Thymus (tissue), 11 donors: Measurements from ENCODE around the gene NT5DC3. TPM values are rescaled to one million over a fixed set of nuclear protein-coding genes. Genes with fewer than 3 reads are reported as not detected.

Experiments used
- DNase-seq, 9 donors: peaks; one replicate each; pipeline ENCODE4 v3.0.0-alpha.2; 2013; ENCODE audit warnings: low spot score in 9 of 9, low read depth in 6 of 9, missing footprints in 1 of 9
- H3K27ac ChIP-seq, 2 donors: one replicate each; pipeline ENCODE4 v1.5.1; 2013; ENCODE audit warnings: control low read depth in 1 of 2, low read depth in 1 of 2, low read length in 1 of 2, mild to moderate bottlenecking in 1 of 2, moderate library complexity in 1 of 2
- H3K27me3 ChIP-seq, 2 donors: one replicate each; pipeline ENCODE4 v1.5.1; 2013; ENCODE audit warnings: low read length in 1 of 2; ENCODE audit not compliant: control insufficient read depth in 2 of 2, insufficient read depth in 1 of 2
- H3K36me3 ChIP-seq, 2 donors: one replicate each; pipeline ENCODE4 v1.5.1; 2013; ENCODE audit warnings: low read length in 1 of 2, mild to moderate bottlenecking in 1 of 2, moderate library complexity in 1 of 2; ENCODE audit not compliant: control insufficient read depth in 2 of 2, insufficient read depth in 2 of 2
- H3K4me1 ChIP-seq, 2 donors: one replicate each; pipeline ENCODE4 v1.5.1; 2013; ENCODE audit warnings: low read length in 2 of 2; ENCODE audit not compliant: control insufficient read depth in 2 of 2, insufficient read depth in 2 of 2
- H3K4me3 ChIP-seq, 2 donors: one replicate each; pipeline ENCODE4 v1.5.1; 2013; ENCODE audit warnings: low read length in 2 of 2, control low read depth in 1 of 2, mild to moderate bottlenecking in 1 of 2
- H3K9me3 ChIP-seq, 2 donors: one replicate each; pipeline ENCODE4 v1.5.1; 2013; ENCODE audit warnings: low read length in 1 of 2, mild to moderate bottlenecking in 1 of 2; ENCODE audit not compliant: control insufficient read depth in 2 of 2, insufficient read depth in 1 of 2
- WGBS: extraction: QIAGEN DNeasy Blood & Tissue Kit; methylation state at CpG from one replicate; pipeline ENCODE4 v1.1.7; 2013; 5-methylcytosine and 5-hydroxymethylcytosine counted together
- polyA plus RNA-seq: library from polyadenylated mRNA; stranded (reverse); fragments of 200-250 nt; gene quantifications from one replicate; pipeline ENCODE4 v1.2.3, GENCODE V29; 2013
- total RNA-seq: library from RNA; stranded (reverse); fragments of 120-200 nt; gene quantifications from one replicate; pipeline ENCODE4 v1.2.4, GENCODE V29; 2013
- donor health status: healthy.

NT5DC3 gene
- total and polyA plus RNA-seq, 2 donors, result 1.6 to 2.1 TPM

- WGBS, result 97% methylated on average over 8 of the region's 8 CpGs
- H3K27ac ChIP-seq, result no peak overlapping the region
- no peaks in the 10 kb centered on the region for H3K4me1 ChIP-seq
- no peaks in the 10 kb centered on the region for H3K9me3 ChIP-seq
- DNase-seq, result no peak
- H3K27me3 ChIP-seq, result no peaks in the 10 kb centered on the region
- H3K36me3 ChIP-seq, result no peaks in the 10 kb centered on the region
- no peak overlapping the region for H3K4me3 ChIP-seq
These were observed 17.3 kb upstream of the NT5DC3 start for GRCh38 chr12:103858335-103858734.

- WGBS, result 98% methylated on average over 2 of the region's 2 CpGs
- Histone ChIP-seq H3K4me3 (no peak overlapping the region), H3K4me1 (no peaks in the 10 kb centered on the region), H3K27me3 (no peaks in the 10 kb centered on the region), H3K9me3 (no peaks in the 10 kb centered on the region), H3K27ac (no peak overlapping the region), H3K36me3 (no peaks in the 10 kb centered on the region)
- DNase-seq, result no peak
These were observed 16.1 kb upstream of the NT5DC3 start for GRCh38 chr12:103857164-103857563.

- DNase-seq, result no peak
- no peaks in the 10 kb centered on the region for H3K36me3 ChIP-seq
- no peak overlapping the region for H3K27ac ChIP-seq
- no peaks in the 10 kb centered on the region for H3K27me3 ChIP-seq
- H3K4me3 ChIP-seq, result no peak overlapping the region
- H3K9me3 ChIP-seq, result no peaks in the 10 kb centered on the region
- H3K4me1 ChIP-seq, result no peaks in the 10 kb centered on the region
- WGBS, result 98% methylated on average over 8 of the region's 8 CpGs
These were observed 15.0 kb upstream of the NT5DC3 start for GRCh38 chr12:103855896-103856657.

- DNase-seq, result no peak
- Histone ChIP-seq H3K27me3 (no peaks in the 10 kb centered on the region), H3K4me3 (no peak overlapping the region), H3K9me3 (no peaks in the 10 kb centered on the region), H3K27ac (no peak overlapping the region), H3K4me1 (no peaks in the 10 kb centered on the region), H3K36me3 (no peaks in the 10 kb centered on the region)
- 96% methylated on average over 8 of the region's 8 CpGs for WGBS
These were observed 14.1 kb upstream of the NT5DC3 start for GRCh38 chr12:103855036-103855712.

- WGBS, result 96% methylated on average over 6 of the region's 6 CpGs
- H3K36me3 ChIP-seq, result no peaks in the 10 kb centered on the region
- H3K27ac ChIP-seq, result no peak overlapping the region
- H3K4me3 ChIP-seq, result no peak overlapping the region
- H3K9me3 ChIP-seq, result no peaks in the 10 kb centered on the region
- no peaks in the 10 kb centered on the region for H3K27me3 ChIP-seq
- DNase-seq, result no peak
- H3K4me1 ChIP-seq, result no peaks in the 10 kb centered on the region
These were observed 13.4 kb upstream of the NT5DC3 start for GRCh38 chr12:103854372-103854973.

GRCh38 chr12:103852498-103852997 lies 11.5 kb upstream of the NT5DC3 start:
- no peak overlapping the region for H3K4me3 ChIP-seq
- no peak overlapping the region for H3K27ac ChIP-seq
- DNase-seq, result no peak
- H3K27me3 ChIP-seq, result no peaks in the 10 kb centered on the region
- H3K9me3 ChIP-seq, result no peaks in the 10 kb centered on the region
- 79% methylated on average over 3 of the region's 3 CpGs for WGBS
- H3K36me3 ChIP-seq, result no peaks in the 10 kb centered on the region
- no peaks in the 10 kb centered on the region for H3K4me1 ChIP-seq

GRCh38 chr12:103851127-103851526 lies 10.1 kb upstream of the NT5DC3 start:
- no peak for DNase-seq
- Histone ChIP-seq H3K9me3 (no peaks in the 10 kb centered on the region), H3K27ac (no peak overlapping the region), H3K27me3 (no peaks in the 10 kb centered on the region), H3K4me1 (no peaks in the 10 kb centered on the region), H3K4me3 (no peak overlapping the region), H3K36me3 (no peaks in the 10 kb centered on the region)
- WGBS, result 98% methylated on average over 1 of the region's 1 CpG

- Histone ChIP-seq H3K4me1 (no peaks in the 10 kb centered on the region), H3K27ac (no peak overlapping the region), H3K27me3 (no peaks in the 10 kb centered on the region), H3K36me3 (no peaks in the 10 kb centered on the region), H3K9me3 (no peaks in the 10 kb centered on the region), H3K4me3 (no peak overlapping the region)
- DNase-seq, result no peak
- WGBS, result 98% methylated on average over 1 of the region's 1 CpG
These were observed 9.4 kb upstream of the NT5DC3 start for GRCh38 chr12:103850429-103850828.

GRCh38 chr12:103848917-103849491 lies 8.0 kb upstream of the NT5DC3 start:
- H3K36me3 ChIP-seq, result no peaks in the 10 kb centered on the region
- H3K4me3 ChIP-seq, result no peak overlapping the region
- H3K27me3 ChIP-seq, result no peaks in the 10 kb centered on the region
- no peaks in the 10 kb centered on the region for H3K4me1 ChIP-seq
- no peaks in the 10 kb centered on the region for H3K9me3 ChIP-seq
- WGBS, result 97% methylated on average over 4 of the region's 4 CpGs
- DNase-seq, result no peak
- no peak overlapping the region for H3K27ac ChIP-seq
